GM12874 (cell line): ENCODE measurements around the gene C17orf113.

Experiments
- TF ChIP-seq, protein P1 (sequence below): IDR thresholded peaks from 2 replicates; pipeline ENCODE4 v1.5.1; 2011; ENCODE audit warnings: low read depth, mild to moderate bottlenecking, control low read depth, low read length, moderate library complexity; ENCODE audit not compliant: insufficient read depth

C17orf113 gene

DNA sequence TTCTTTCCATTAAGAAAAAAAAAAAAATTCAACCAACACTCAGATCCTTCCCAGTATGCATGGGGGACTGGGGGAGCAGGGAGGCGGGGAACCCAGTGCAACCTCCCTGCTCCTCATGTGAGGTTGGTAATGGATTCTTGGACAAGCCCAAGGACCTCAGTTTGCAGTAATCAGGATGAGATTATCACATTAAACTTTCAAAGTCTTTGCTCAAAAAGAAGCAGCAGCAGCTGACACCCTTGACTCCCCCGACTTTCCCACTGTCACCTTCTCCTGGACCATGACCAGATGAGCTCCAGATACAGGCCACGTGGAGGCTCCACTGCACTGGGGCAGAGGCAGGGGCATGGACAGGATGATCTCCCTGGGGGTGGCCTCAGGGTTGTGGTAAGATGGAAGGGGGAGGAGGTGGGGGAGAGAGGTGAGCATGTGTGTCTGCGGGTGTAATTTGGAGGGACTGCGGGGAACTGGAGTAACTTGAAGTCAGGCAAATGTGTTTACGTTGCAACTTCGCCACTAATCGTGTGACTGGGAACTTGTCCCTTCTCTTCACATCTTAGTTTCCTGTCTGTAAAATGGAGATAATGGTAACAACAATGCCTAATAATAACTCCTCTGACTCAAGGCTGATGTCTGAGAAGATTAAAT is 28.1 kb upstream of the C17orf113 start:
- TF ChIP-seq, protein P1, sequence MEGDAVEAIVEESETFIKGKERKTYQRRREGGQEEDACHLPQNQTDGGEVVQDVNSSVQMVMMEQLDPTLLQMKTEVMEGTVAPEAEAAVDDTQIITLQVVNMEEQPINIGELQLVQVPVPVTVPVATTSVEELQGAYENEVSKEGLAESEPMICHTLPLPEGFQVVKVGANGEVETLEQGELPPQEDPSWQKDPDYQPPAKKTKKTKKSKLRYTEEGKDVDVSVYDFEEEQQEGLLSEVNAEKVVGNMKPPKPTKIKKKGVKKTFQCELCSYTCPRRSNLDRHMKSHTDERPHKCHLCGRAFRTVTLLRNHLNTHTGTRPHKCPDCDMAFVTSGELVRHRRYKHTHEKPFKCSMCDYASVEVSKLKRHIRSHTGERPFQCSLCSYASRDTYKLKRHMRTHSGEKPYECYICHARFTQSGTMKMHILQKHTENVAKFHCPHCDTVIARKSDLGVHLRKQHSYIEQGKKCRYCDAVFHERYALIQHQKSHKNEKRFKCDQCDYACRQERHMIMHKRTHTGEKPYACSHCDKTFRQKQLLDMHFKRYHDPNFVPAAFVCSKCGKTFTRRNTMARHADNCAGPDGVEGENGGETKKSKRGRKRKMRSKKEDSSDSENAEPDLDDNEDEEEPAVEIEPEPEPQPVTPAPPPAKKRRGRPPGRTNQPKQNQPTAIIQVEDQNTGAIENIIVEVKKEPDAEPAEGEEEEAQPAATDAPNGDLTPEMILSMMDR, result no peak

DNA sequence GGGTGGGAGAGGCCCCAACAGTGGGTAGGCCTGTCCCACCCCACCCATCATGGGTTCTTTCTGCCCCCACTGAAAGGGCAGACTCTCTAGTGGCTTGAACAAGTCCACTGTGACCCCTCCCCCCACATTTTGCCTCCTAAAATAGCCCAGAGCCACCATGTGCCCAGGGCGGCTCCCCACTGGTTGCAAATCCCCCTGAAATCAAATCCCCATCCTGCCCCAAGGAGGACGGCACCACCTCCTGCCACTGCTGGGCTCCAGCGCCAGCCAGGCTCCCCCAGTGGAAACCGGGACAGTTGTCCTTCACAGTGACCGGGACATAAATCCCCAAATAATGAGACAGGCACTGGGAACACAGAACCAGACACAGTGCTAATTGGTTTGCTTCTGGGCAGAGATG is 27.4 kb upstream of the C17orf113 start:
- TF ChIP-seq, protein P1, result no peak

DNA sequence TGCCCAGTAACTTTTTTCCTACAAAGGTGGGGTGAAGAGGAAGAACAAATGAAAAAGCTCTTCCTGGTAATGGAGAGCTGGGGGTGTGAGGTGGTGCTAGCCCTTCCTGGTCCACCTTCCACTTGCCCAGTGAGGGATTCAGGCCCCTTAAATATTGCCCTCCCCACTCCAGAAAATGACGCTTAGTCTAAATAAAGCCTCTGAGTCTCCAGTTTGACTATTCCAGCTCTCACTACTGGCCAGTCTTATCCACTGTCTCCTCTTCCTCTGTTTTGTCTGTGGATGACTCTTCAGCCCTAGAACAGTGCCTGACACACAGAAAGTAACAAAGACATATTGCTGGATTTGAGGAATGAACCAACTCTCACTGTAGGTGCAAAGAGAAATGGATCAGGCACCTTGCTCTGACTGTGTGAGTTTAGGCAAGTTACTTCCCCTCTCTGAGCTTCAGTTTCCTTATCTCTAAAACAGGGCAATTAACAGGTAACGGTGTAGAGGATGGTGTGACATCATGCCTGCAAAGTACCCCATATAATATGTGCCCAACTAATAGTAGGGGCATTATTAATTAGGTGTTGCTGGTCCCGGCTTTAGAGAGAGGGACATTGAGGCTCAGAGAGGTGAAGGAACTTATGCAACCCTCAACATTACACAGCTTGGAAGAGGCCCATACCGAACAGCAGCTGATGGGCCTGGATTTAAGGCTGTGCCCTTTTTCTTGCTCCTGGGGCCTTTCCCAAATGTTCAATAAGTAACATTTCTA is 26.6 kb upstream of the C17orf113 start:
- TF ChIP-seq, protein P1, result no peak

DNA sequence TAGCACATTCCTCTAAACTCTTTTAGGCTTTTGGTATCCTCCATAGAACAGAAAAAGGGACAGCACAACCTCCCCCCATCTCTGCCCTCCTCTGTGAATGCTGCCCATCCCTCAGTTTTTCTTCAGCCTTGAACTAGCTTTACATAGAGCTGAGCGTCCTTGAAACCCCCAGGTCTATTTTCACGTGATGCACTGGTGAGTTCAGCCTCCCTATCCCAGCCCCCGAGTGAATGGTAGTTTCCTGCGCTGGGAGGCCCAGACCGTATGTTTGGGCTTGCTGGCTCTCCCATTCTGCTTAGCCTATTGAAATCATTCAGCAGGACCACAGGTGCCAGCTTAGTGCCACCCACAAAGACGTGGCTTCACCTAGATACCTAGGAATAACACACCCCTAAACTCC is 25.4 kb upstream of the C17orf113 start:
- TF ChIP-seq, protein P1, result no peak

DNA sequence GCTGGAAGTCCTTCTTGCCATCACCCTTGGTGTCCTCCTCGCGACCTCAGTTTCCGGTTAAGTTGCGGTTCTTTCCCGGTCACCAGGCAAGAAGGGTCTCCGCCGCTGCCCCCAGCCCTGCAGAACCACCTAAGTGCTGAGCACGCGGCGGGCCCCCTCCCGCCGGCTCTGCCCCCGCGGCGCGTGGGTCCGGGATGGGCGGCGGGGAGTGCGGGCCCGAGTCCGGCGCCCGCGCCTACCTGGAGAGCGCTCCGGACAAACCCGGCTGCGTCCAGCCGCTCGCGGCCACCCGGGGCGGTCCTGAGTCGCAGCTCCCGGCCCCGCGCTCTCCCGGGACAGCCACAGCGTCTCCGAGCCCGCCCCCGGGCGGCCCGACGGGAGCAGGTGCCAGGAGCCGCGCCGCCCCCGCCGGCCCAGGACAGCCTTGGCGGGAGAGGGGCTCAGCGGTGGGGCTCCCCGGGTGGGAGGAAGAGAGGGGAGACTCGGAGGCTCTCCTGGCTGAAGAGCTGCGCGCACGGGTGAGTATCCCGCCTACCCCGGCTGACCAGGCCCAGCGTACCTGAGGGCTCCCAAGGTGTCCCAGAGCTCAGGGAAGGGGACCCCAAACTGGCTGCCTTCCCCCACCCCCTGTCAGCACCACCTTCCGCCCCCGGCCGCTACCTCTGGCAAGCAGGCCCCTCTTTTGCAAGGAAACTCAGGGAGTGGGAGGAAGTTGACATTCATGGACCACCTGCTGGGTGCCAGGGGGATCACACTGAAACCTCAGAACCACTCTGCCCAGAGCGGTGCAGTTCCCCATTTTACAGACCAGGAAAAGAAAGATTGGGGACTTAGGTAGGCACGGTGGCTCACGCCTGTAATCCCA is 22.2 kb upstream of the C17orf113 start:
- TF ChIP-seq, protein P1, result no peak

DNA sequence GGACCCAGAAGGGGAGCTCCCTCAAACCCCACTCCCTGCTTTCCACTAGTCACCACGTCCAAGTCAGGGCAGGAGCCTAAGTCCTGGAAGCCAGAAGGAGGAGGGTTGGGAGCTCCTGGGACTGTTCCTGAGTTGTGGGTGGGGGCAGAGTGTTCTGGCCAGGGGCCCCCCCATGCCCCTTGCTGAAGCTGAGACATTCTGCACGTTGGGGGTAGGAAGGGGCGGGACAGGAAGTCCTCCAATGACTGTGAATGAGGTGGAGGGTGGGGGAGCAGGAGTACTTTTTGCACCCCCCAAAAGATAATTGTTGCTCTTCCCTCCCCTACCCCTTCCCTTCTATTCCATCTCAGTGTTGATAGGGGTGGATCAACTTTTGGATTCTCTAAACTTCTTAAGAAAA is 21.4 kb upstream of the C17orf113 start:
- TF ChIP-seq, protein P1, result no peak

DNA sequence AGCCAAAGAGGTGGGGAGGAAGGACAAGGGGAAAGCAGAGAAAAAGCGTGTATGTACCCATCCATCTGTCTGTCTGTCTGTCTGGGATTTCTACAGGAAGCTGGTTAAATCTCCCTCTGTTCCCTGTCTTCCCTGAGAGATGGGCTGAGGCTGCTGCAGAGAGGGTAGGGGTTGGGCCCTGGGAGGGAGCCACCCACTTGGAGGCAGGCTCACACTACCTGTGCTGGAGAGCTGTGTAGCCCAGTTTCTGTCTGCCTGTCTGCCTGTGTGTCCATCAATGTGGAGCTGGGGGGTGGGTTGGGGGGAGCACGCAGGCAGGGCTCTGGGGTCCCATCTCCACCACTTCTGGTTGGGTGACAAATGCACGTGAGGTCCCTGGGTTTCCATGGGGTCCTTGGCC is 18.6 kb upstream of the C17orf113 start:
- TF ChIP-seq, protein P1, result no peak
